ENCODE measurements around the gene TNNT3. TPM values are rescaled to one million over a fixed set of nuclear protein-coding genes. Genes with fewer than 3 reads are reported as not detected.

Gene TNNT3
- total RNA-seq, 6 experiments from 2014 or later = not detected

DNA sequence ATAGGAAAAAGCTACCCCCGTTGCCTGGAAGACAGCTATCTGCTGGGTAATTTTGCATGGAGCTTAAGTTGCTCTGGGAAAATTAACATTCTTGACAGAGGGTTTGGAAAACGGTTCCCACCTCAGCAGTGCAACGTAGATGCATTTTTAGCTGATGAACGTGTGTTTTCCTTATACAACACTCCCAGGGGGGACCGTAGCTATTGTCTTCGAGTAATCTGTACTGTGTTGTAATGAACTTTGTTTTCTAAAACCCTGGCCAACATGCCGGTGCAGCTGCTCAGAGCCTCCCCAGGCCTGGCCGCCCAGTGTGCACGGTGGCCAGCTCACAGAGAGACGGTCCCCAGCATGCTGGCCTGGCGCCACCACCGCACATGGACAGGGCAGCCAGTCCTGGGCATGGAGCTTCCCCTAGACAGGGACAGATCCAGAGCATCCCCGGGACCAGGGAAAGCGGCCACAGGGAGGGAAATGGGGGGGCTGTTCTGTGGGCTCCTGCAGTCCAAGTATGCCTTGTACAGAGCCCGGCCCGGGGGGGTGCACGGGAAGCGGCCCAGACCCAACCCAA, 2.2 kb downstream of the TNNT3 start:
- Mint-ChIP-seq H3K9me3 (no peaks in the 10 kb centered on the region), H3K27ac (no peak overlapping the region), H3K27me3 (ENCODE audit: insufficient read depth) (peaks cover 14% of the 10 kb centered on the region), H3K36me3 (ENCODE audit: low read depth) (no peaks in the 10 kb centered on the region), H3K4me3 (no peak overlapping the region), H3K4me1 (ENCODE audit: low read depth) (no peaks in the 10 kb centered on the region)
- peak; percentile 3 for DNase-seq
- TF ChIP-seq, protein P1, sequence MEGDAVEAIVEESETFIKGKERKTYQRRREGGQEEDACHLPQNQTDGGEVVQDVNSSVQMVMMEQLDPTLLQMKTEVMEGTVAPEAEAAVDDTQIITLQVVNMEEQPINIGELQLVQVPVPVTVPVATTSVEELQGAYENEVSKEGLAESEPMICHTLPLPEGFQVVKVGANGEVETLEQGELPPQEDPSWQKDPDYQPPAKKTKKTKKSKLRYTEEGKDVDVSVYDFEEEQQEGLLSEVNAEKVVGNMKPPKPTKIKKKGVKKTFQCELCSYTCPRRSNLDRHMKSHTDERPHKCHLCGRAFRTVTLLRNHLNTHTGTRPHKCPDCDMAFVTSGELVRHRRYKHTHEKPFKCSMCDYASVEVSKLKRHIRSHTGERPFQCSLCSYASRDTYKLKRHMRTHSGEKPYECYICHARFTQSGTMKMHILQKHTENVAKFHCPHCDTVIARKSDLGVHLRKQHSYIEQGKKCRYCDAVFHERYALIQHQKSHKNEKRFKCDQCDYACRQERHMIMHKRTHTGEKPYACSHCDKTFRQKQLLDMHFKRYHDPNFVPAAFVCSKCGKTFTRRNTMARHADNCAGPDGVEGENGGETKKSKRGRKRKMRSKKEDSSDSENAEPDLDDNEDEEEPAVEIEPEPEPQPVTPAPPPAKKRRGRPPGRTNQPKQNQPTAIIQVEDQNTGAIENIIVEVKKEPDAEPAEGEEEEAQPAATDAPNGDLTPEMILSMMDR (IDR thresholded peaks at IDR 0.05) = no peak

DNA sequence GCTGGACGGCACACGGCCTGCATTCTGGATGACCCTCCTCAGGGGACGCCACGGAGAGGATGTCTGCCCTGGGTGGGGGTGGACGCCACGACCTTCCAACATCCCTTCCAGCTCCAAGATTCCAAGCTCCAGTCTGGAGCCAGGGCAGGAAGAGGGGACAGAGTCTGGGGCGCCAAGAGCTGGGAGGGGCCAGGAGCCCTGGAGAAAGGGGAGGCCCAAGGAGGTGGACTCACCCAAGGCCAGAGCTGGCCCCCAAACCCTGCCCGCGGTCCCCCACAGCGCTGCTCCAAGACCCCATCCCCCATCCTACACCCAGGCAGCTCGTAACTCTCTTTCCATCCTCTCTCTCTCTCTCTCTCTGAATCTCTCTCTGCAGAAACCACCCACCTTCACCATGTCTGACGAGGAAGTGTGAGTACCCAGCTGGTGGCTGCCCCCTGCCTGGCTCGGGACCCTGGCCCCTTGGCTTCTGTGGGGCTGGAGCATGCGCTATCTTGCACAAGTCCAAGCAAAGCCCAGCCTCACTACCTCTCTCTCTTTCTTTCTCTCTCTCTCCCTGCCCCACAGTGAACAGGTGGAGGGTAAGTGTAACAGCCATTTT, 3.1 kb downstream of the TNNT3 start:
- H3K9me3 Mint-ChIP-seq = no peaks in the 10 kb centered on the region
- H3K36me3 Mint-ChIP-seq (ENCODE audit: low read depth) = no peaks in the 10 kb centered on the region
- TF ChIP-seq, protein P1 (IDR thresholded peaks at IDR 0.05) = no peak
- no peak overlapping the region for H3K27ac Mint-ChIP-seq
- peaks cover 14% of the 10 kb centered on the region for H3K27me3 Mint-ChIP-seq (ENCODE audit: insufficient read depth)
- no peak overlapping the region for H3K4me3 Mint-ChIP-seq
- DNase-seq = no peak
- H3K4me1 Mint-ChIP-seq (ENCODE audit: low read depth) = no peaks in the 10 kb centered on the region

DNA sequence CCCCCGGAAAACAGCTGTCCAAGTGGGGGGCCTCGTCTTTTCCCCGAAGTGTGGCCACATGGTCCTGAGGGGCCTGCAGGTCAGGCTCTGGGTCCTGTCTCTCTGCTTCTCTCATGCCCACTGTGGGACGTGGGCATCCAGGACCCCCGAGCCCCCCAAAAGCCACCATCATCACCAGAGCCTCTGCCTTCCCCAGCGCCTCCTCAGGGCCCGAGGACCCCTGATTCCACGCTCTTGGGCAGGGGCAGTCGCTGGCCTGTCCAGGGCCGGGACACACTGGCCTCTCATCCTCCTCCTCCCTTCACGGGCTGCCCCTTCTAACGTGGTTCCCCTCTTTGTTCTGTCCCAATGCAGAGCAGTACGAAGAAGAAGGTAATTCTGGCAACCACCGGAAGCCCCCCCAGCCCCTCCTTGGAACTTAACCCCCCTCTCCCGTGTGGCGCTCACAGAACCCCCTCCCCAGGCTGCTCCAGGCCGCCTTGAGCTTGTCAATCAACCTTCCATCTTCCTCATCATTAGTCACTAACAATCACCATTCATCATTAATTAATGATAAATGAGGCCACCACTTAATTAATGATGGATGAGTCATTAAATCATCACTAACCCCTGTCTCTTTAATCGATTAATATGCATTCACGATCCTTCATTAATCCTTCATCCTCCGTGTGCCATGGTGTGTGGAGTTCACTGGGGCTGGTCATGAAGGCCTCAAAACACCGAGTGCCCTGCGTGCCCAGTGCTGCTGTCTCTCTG, 3.9 kb downstream of the TNNT3 start:
- no peak for DNase-seq
- Mint-ChIP-seq H3K27me3 (ENCODE audit: insufficient read depth) (peaks cover 14% of the 10 kb centered on the region), H3K36me3 (ENCODE audit: low read depth) (no peaks in the 10 kb centered on the region), H3K4me3 (no peak overlapping the region), H3K9me3 (no peaks in the 10 kb centered on the region), H3K4me1 (ENCODE audit: low read depth) (no peaks in the 10 kb centered on the region), H3K27ac (no peak overlapping the region)
- TF ChIP-seq, protein P1 (IDR thresholded peaks at IDR 0.05) = no peak

DNA sequence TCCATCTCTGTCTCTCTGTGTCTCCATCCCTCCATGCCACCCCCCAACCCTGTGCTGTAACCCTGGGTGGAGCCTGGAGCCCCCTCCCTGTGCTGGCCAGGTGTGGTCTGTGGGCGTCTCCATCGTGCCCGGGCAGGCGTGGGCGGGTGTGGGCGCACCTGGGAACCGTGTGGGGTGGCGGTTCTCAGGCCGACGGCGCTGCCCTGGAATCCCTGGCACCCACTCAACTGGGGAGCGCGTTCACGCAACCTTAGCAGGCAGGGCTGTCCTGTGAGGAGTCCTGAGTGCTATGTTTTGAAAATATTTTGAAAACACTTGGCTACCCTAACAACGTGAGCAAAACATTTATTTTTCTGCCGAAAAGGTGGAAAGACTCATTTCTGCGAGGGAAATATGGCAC, 4.7 kb downstream of the TNNT3 start:
- no peaks in the 10 kb centered on the region for H3K36me3 Mint-ChIP-seq (ENCODE audit: low read depth)
- no peak overlapping the region for H3K4me3 Mint-ChIP-seq
- H3K27ac Mint-ChIP-seq = no peak overlapping the region
- DNase-seq = no peak
- peaks cover 14% of the 10 kb centered on the region for H3K27me3 Mint-ChIP-seq (ENCODE audit: insufficient read depth)
- H3K9me3 Mint-ChIP-seq = no peaks in the 10 kb centered on the region
- TF ChIP-seq, protein P1 (IDR thresholded peaks at IDR 0.05) = no peak
- H3K4me1 Mint-ChIP-seq (ENCODE audit: low read depth) = no peaks in the 10 kb centered on the region

DNA sequence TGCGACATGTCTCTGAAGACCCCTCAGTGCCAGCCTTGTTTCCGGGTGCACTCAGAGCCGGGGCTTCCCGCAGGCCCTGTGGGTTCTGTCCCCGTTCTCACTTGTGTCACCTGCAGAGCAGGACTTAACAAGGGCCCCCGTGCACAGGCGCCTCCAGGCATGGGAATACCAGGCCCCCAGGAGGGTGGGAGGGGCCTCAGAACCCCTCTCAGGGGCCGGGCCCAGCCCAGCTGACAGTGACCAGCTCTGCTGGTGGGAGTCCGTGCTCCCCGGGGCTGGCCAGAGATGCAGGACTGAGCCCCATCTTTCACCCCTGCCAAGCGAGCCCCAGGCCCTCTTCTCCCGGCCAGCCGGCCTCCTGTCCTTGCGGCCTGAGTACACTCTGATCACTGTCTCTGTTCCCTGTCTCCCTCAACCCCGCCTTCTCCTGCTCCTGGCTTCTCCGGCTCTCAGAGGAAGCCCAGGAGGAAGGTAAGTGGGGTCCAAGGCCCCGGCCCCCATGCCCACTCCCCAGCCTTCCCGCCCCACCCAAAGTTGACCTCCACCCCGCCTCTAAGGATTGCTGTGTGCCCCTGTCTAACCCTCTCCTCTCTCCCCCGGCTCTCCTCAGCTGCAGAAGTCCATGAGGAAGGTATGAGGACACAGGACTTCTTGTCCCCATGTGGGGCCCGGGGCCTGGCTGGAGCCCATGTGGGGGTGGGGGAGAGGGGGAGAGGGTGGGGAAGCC, 5.3 kb downstream of the TNNT3 start:
- TF ChIP-seq, protein P1 (IDR thresholded peaks at IDR 0.05) = no peak
- Mint-ChIP-seq H3K9me3 (no peaks in the 10 kb centered on the region), H3K27me3 (ENCODE audit: insufficient read depth) (peaks cover 13% of the 10 kb centered on the region), H3K4me3 (no peak overlapping the region), H3K4me1 (ENCODE audit: low read depth) (no peaks in the 10 kb centered on the region), H3K36me3 (ENCODE audit: low read depth) (no peaks in the 10 kb centered on the region), H3K27ac (no peak overlapping the region)
- no peak for DNase-seq

Data from HFFc6 (cell line).